ENCODE results near the gene HEMK1. TPM values are rescaled to one million over a fixed set of nuclear protein-coding genes. Genes with fewer than 3 reads are reported as not detected.

The HEMK1 gene
- total RNA-seq, 2 donors from 2014 or later, result 6.7 to 9.6 TPM

- Histone ChIP-seq H3K27ac (no peak overlapping the region), H3K9me3 (no peaks in the 10 kb centered on the region), H3K4me3 (no peak overlapping the region), H3K27me3 (no peaks in the 10 kb centered on the region), H3K4me1 (no peaks in the 10 kb centered on the region), H3K36me3 (replicated peaks in 1 of 2; ENCODE audit: insufficient read depth in 1 of 2, low read depth in 2 of 2) (no peaks in the 10 kb centered on the region)
- ATAC-seq, result peak; percentile 83
- peak; percentile 73 to 84 (median 77) for DNase-seq
- 44 to 50% methylated on average over 2 of the region's 2 CpGs for WGBS, 2 donors
- intact Hi-C loops (cut with DNase I), result loop anchor here (5.0 to 10.0 kb wide), 2 partner anchors 105 to 198 kb away; partner anchors contain the start of genes RASSF1 and ZMYND10
- TF ChIP-seq CTCF (IDR thresholded peaks at IDR 0.05) (peak; percentile 77 to 88 (median 84)), POLR2A (IDR thresholded peaks at IDR 0.05) (no peak)
These were observed 26.9 kb upstream of the HEMK1 start for GRCh38 chr3:50542177-50543034.

DNA sequence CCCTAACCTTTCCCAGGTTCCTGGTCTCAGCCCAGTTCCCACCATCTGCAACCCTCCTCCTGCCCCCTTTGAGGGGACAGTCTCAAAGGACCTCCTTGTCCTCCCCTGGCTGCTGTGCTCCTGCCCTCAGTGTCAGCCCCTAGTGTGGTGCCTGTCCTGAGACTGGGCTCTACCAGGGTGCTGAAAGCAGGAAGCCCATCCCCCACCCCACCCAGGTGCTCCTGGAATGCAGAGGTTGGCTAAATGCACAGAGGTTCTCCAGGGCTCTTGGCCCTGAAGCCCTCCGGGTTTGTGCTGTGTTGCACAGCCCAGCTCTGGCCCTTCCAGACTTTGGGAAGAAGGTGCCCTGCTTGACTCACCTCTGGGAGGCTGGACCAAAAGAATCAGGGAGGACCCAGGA, 23.5 kb upstream of the HEMK1 start:
- TF ChIP-seq POLR2A (IDR thresholded peaks at IDR 0.05) (no peak), CTCF (IDR thresholded peaks at IDR 0.05) (no peak)

GRCh38 chr3:50549226-50549625, 20.1 kb upstream of the HEMK1 start:
- no peaks in the 10 kb centered on the region for H3K4me1 ChIP-seq
- no peak for TF ChIP-seq CTCF (IDR thresholded peaks at IDR 0.05)
- no peak for TF ChIP-seq POLR2A (IDR thresholded peaks at IDR 0.05)
- DNase-seq, result no peak
- WGBS, 2 donors, result 84 to 94% methylated on average over 3 of the region's 3 CpGs
- no peak for ATAC-seq
- H3K36me3 ChIP-seq (replicated peaks in 1 of 2; ENCODE audit: insufficient read depth in 1 of 2, low read depth in 2 of 2), result no peaks in the 10 kb centered on the region
- H3K4me3 ChIP-seq, result no peak overlapping the region
- intact Hi-C loops (cut with DNase I), result loop anchor here (10.0 kb wide), 1 partner anchor 204 kb away; the partner anchor contains the start of genes RASSF1 and ZMYND10
- H3K27me3 ChIP-seq, result no peaks in the 10 kb centered on the region
- H3K9me3 ChIP-seq, result no peaks in the 10 kb centered on the region
- no peak overlapping the region for H3K27ac ChIP-seq

More for the DNA sequence above, 23.5 kb upstream of the HEMK1 start:
- no peak for ATAC-seq
- no peak for DNase-seq
- Histone ChIP-seq H3K9me3 (no peaks in the 10 kb centered on the region), H3K4me3 (no peak overlapping the region), H3K27ac (no peak overlapping the region), H3K36me3 (replicated peaks in 1 of 2; ENCODE audit: insufficient read depth in 1 of 2, low read depth in 2 of 2) (no peaks in the 10 kb centered on the region), H3K4me1 (no peaks in the 10 kb centered on the region), H3K27me3 (no peaks in the 10 kb centered on the region)
- 17 to 83% methylated on average over 1 of the region's 1 CpG for WGBS, 2 donors
- intact Hi-C loops (cut with DNase I), result loop anchor here (10.0 kb wide), 1 partner anchor 201 kb away; the partner anchor contains the start of genes RASSF1 and ZMYND10

DNA sequence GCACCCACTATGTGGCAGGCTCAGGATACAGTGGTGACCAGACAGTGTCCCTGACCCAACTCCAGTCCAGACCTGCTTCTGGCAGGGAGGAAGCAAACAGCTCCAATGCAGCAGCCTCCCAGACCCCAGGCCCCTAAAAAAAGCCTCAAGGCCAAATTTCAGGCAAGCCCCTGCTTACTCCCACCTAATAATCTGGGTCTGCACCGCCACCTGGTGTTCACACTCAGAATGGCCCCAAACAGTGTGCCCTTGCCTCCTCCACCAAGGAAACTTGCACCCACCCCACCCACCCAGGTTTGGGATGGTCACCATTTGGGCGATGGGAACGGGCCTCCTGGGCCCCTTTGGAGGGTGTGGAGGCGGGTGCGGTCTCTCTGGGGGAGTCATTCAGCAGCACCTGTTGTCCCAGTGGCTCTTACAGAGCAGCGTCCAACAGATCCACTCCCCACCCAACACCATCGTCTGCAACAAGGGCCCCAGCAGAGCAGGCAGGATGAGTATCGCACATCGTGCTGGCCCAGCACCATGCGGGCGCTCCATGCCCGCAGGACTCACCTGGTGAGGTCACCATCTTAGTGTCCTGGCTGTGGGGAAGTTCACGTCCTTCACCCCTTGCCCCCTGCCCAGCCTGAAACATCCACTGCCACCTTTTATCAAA, 19.1 kb upstream of the HEMK1 start:
- no peaks in the 10 kb centered on the region for H3K36me3 ChIP-seq (replicated peaks in 1 of 2; ENCODE audit: insufficient read depth in 1 of 2, low read depth in 2 of 2)
- WGBS, 2 donors, result 32 to 38% methylated on average over 7 to 13 of the region's 13 CpGs
- intact Hi-C loops (cut with DNase I), result no loop called here
- peak; percentile 58 for ATAC-seq
- H3K27me3 ChIP-seq, result no peaks in the 10 kb centered on the region
- peak; percentile 42 to 71 (median 60) for DNase-seq
- no peaks in the 10 kb centered on the region for H3K4me1 ChIP-seq
- no peak overlapping the region for H3K4me3 ChIP-seq
- TF ChIP-seq CTCF (IDR thresholded peaks at IDR 0.05), result peak; percentile 44 to 76 (median 62)
- no peak for TF ChIP-seq POLR2A (IDR thresholded peaks at IDR 0.05)
- H3K27ac ChIP-seq, result no peak overlapping the region
- H3K9me3 ChIP-seq, result no peaks in the 10 kb centered on the region

Measured in body of pancreas (tissue), 4 donors.